Psoas muscle (tissue), 8 donors: ENCODE results near the gene WDR59. TPM values are rescaled to one million over a fixed set of nuclear protein-coding genes. Genes with fewer than 3 reads are reported as not detected.
A peak's percentile ranks its signal among the peaks of the same experiment; 100 is the strongest.

Experiments used
- ATAC-seq, 4 donors: fragments of 200-7000 bp; cut with Tn5 transposase; one replicate each; pipeline ENCODE4 v1.9.1; 2020; ENCODE audit warnings: moderate library complexity in 3 of 4, mild to moderate bottlenecking in 2 of 4
- DNase-seq, 2 donors: peaks; one replicate each; pipeline ENCODE4 v3.0.0-alpha.2; 2020
- H3K27ac ChIP-seq: fragments of 200-600 bp; one replicate; pipeline ENCODE4 v1.8.0; 2022
- H3K27me3 ChIP-seq, 3 donors: fragments of 200-600 bp in 1 of 3; one replicate each; pipeline versions ENCODE4 v1.6.1 to v1.8.0; 2013 to 2022; ENCODE audit warnings: low read length in 2 of 3, mild to moderate bottlenecking in 2 of 3, moderate library complexity in 1 of 3; ENCODE audit not compliant: insufficient read depth in 3 of 3
- H3K36me3 ChIP-seq, 2 donors: fragments of 200-600 bp in 1 of 2; one replicate each; pipeline versions ENCODE4 v1.6.1 to v1.8.0; 2013 to 2022; ENCODE audit warnings: low read depth in 1 of 2, mild to moderate bottlenecking in 1 of 2, moderate library complexity in 1 of 2; ENCODE audit not compliant: insufficient read depth in 1 of 2
- H3K4me1 ChIP-seq: fragments of 200-600 bp; one replicate; pipeline ENCODE4 v1.8.0; 2022
- H3K4me3 ChIP-seq: fragments of 200-600 bp; one replicate; pipeline ENCODE4 v1.8.0; 2022; ENCODE audit warnings: mild to moderate bottlenecking
- H3K9me3 ChIP-seq: fragments of 200-600 bp; one replicate; pipeline ENCODE4 v1.8.0; 2022
- CTCF ChIP-seq: fragments of 200-600 bp; IDR thresholded peaks from one replicate; pipeline ENCODE4 v1.8.0; 2022; ENCODE audit warnings: antibody characterized with exemption
- WGBS, 3 donors: extraction: QIAGEN DNeasy Blood & Tissue Kit; methylation state at CpG; one replicate each; pipeline versions ENCODE4 v1.1.6 to v1.1.7; 2013; 5-methylcytosine and 5-hydroxymethylcytosine counted together
- intact Hi-C, 2 donors: fragments of 100-400 bp; cut with DNase I; formaldehyde crosslinking; loops; one replicate each; pipeline versions ENCODE4 v1.11.0 to v1.14.2; 2022
- polyA plus RNA-seq, 3 donors: library from polyadenylated mRNA; stranded (reverse); fragments of 200-250 nt; gene quantifications; one replicate each; pipeline ENCODE4 v1.2.3, GENCODE V29; 2013
- total RNA-seq, 4 donors: library from RNA; stranded (reverse); fragmentation: NEBNext Ultra II Directional in 2 of 4; extraction: Animal tissue kit (Norgen Biotek cat#: 25700) in 2 of 4; gene quantifications; one replicate each; pipeline versions ENCODE4 v1.2.1 to v1.2.4, GENCODE V29; 2021 to 2023
- donor health status: healthy with polysubstance abuse.
- donor health status: DM: no; HTN: no; CAD: no; lungs with moderate emphysema.
- donor health status: Bipolar disorder and iron deficiency.
- donor health status: healthy.
- donor health status: DM: yes; HTN: yes; CAD: no.
- donor health status: DM: no; HTN: no; CAD: no.
- donor health status: DM: no; HTN: no; CAD: no.
- donor health status: DM: yes; HTN: yes; CAD: no.

WDR59 gene
- total and polyA plus RNA-seq, 7 donors = 12.0 to 48.2 (median 30.6) TPM

DNA sequence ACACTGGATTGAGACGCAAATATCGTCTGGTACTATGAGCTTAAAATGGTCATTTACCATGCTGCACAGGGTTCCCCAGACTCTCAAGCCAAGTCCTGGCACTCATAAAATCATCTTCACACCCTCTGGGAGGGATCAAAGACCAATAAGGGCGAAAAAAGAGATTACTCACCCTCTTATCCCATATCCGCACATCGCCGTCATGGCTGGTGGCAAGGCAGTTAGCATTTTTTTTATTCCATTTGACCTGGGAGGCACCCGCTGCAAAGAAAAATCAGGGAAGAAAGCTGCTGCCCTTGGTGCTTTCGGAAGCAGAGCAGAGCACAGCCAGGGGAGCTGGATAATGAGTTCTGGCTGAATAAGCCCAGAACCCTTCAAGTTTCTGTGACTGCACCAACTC, 42.4 kb downstream of the WDR59 start:
- Histone ChIP-seq H3K36me3 (peaks cover 3 to 84% of the 10 kb centered on the region in 2 donors), H3K4me1 (peaks cover 11% of the 10 kb centered on the region), H3K9me3 (no peaks in the 10 kb centered on the region), H3K27ac (peak overlapping the region; percentile 81), H3K27me3 (no peaks in the 10 kb centered on the region), H3K4me3 (peak overlapping the region; percentile 22)
- no peak for ATAC-seq
- intact Hi-C loops = loop anchor here in 1 of 2 donors (2.0 kb wide), 1 partner anchor 168 kb away; no protein-coding TSS in a partner anchor
- no peak for DNase-seq
- 90 to 96% (median 91%) methylated on average over 8 of the region's 8 CpGs for WGBS, 3 donors
- TF ChIP-seq CTCF = no peak

- no peak for DNase-seq
- Histone ChIP-seq H3K9me3 (no peaks in the 10 kb centered on the region), H3K4me1 (peaks cover 11% of the 10 kb centered on the region), H3K4me3 (no peak overlapping the region), H3K36me3 (peaks cover 3 to 94% of the 10 kb centered on the region in 2 donors), H3K27ac (no peak overlapping the region), H3K27me3 (no peaks in the 10 kb centered on the region)
- intact Hi-C loops = no loop called here
- no peak for ATAC-seq
- TF ChIP-seq CTCF = no peak
Measured at GRCh38 chr16:74939688-74940087, 45.2 kb downstream of the WDR59 start.

DNA sequence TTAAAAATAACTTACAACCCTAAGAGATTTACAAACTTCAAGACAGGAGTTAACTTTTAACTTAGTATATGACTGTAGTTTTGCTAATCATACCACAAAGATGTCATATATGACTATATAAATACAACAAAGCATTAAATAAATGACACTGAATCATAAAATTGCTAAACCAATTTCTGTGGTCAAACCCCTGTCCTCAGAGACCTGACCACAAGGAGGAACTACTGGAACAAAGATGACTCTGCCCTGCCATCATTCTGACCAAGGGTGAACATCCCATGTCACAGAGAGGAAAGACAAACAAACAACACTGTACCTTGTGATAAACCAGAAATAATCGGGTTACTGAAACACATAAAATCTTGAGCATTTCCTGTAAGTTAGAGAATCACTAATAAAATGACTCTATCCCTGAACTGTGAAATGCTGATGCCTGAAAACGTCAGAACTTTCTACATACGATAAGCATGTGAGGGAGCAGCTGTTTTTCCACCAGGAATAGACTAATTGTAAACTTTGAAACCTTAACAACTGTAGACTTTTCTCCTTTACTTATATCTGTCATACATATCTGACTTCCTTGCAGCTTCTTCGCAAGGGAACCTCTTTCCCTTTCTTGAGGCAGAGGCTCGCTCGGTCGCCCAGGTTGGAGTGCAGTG, 47.9 kb downstream of the WDR59 start:
- 85 to 90% (median 87%) methylated on average over 7 of the region's 7 CpGs for WGBS, 3 donors
- DNase-seq (no peak), ATAC-seq (no peak)
- no peak for TF ChIP-seq CTCF
- intact Hi-C loops = no loop called here
- Histone ChIP-seq H3K27me3 (no peaks in the 10 kb centered on the region), H3K4me1 (no peaks in the 10 kb centered on the region), H3K9me3 (no peaks in the 10 kb centered on the region), H3K4me3 (no peak overlapping the region), H3K36me3 (peaks cover 3 to 91% of the 10 kb centered on the region in 2 donors), H3K27ac (no peak overlapping the region)

GRCh38 chr16:74931445-74931844, 53.5 kb downstream of the WDR59 start:
- no peaks in the 10 kb centered on the region for H3K27me3 ChIP-seq
- H3K27ac ChIP-seq = no peak overlapping the region
- WGBS, 3 donors = 84 to 93% (median 88%) methylated on average over 3 of the region's 3 CpGs
- no peaks in the 10 kb centered on the region for H3K4me1 ChIP-seq
- H3K4me3 ChIP-seq = no peak overlapping the region
- intact Hi-C loops = no loop called here
- no peaks in the 10 kb centered on the region for H3K9me3 ChIP-seq
- H3K36me3 ChIP-seq = peaks cover 0 to 77% of the 10 kb centered on the region in 2 donors
- no peak for DNase-seq
- no peak for ATAC-seq
- TF ChIP-seq CTCF = no peak

DNA sequence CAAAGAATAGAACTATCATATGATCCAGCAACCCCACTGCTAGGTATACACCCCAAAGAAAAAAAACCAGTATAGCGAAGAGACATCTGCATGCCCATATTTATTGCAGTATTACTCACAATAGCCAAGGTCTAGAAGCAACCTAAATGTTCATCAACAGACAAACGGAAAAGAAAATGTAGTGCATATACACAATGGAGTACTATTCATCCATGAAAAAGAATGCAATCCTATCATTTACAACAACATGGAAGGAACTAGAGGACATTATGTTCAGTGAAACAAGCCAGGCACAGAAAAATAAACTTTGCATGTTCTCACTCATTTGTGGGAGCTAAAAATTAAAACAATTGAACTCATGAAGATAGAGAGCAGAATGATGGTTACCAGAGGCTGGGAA, 55.3 kb downstream of the WDR59 start:
- H3K27ac ChIP-seq = no peak overlapping the region
- intact Hi-C loops = no loop called here
- 96 to 100% (median 98%) methylated on average over 2 of the region's 2 CpGs for WGBS, 3 donors
- H3K4me3 ChIP-seq = no peak overlapping the region
- DNase-seq = no peak
- no peaks in the 10 kb centered on the region for H3K9me3 ChIP-seq
- H3K4me1 ChIP-seq = no peaks in the 10 kb centered on the region
- H3K36me3 ChIP-seq = peaks cover 0 to 60% of the 10 kb centered on the region in 2 donors
- TF ChIP-seq CTCF = no peak
- no peak for ATAC-seq
- H3K27me3 ChIP-seq = no peaks in the 10 kb centered on the region
